ENCODE data around the gene TWIST1. TPM values are rescaled to one million over a fixed set of nuclear protein-coding genes. Genes with fewer than 3 reads are reported as not detected.

Gene TWIST1
- total RNA-seq, 1 donor from 2014 or later = 53.4 TPM

DNA sequence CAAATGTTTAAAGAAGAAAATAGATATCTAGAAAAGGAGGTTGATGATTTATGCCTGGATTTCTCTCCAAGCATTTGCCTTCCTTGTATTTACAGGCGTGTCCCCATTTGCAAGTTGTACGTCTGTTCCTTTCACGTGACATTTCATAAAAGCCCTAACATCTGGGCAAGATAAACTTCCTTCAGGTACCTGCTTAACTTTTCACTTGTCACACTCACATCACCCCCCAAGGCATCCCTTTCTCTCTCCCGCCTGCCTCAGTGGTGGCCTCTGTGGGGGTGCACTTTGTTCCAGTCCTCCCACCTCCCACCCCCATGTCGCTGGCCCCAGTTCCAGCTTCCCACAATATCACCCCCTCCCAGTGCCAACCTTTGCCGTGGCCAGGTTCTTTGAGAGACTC is 6.7 kb downstream of the TWIST1 start:
- Mint-ChIP-seq H3K27ac (ENCODE audit: unreplicated experiment) (peak overlapping the region; percentile 99), H3K9me3 (ENCODE audit: unreplicated experiment) (no peaks in the 10 kb centered on the region), H3K36me3 (ENCODE audit: unreplicated experiment) (peaks cover 5% of the 10 kb centered on the region), H3K4me1 (ENCODE audit: unreplicated experiment) (peaks cover 76% of the 10 kb centered on the region), H3K27me3 (ENCODE audit: unreplicated experiment) (no peaks in the 10 kb centered on the region), H3K4me3 (ENCODE audit: unreplicated experiment) (peak overlapping the region; percentile 80)
- no peak for DNase-seq (ENCODE audit: extremely low spot score, unreplicated experiment)
- TF ChIP-seq, protein P1, sequence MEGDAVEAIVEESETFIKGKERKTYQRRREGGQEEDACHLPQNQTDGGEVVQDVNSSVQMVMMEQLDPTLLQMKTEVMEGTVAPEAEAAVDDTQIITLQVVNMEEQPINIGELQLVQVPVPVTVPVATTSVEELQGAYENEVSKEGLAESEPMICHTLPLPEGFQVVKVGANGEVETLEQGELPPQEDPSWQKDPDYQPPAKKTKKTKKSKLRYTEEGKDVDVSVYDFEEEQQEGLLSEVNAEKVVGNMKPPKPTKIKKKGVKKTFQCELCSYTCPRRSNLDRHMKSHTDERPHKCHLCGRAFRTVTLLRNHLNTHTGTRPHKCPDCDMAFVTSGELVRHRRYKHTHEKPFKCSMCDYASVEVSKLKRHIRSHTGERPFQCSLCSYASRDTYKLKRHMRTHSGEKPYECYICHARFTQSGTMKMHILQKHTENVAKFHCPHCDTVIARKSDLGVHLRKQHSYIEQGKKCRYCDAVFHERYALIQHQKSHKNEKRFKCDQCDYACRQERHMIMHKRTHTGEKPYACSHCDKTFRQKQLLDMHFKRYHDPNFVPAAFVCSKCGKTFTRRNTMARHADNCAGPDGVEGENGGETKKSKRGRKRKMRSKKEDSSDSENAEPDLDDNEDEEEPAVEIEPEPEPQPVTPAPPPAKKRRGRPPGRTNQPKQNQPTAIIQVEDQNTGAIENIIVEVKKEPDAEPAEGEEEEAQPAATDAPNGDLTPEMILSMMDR (IDR thresholded peaks at IDR 0.05) = no peak

DNA sequence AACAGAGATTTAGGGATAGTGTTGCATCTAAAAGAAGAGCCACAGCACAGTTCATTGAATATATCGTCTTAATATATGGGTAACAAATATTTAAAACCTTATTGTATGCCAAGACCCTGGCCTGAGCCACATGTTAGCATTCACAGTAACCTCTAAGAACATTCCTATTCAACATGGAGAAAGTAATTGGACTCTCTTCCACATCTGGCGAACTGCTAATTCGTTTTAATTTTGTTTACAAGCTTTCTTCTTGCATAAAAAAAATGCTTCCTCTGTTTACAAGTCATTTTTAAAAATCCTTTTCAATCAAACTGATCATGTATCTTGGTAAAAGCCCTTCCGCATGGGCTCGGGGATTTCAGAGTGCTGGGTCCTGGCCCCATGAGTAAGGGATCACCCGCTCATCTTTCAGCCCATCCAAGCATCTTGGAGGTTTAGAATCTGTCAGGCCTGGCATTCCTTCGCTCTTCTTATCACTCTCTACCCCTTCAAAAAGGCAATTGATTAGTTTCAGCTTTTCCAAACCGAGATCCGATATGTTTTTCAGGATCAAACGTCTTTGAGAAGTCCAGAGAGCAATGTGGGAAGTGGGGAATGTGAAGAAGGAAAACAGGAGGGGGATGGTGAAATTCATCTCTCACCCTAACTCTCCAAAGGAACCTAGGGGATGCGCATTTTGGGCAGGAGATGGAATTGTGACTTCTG is 7.3 kb downstream of the TWIST1 start:
- H3K4me1 Mint-ChIP-seq (ENCODE audit: unreplicated experiment) = peaks cover 82% of the 10 kb centered on the region
- TF ChIP-seq, protein P1 (IDR thresholded peaks at IDR 0.05) = no peak
- H3K9me3 Mint-ChIP-seq (ENCODE audit: unreplicated experiment) = no peaks in the 10 kb centered on the region
- no peak for DNase-seq (ENCODE audit: extremely low spot score, unreplicated experiment)
- peak overlapping the region; percentile 99 for H3K27ac Mint-ChIP-seq (ENCODE audit: unreplicated experiment)
- no peaks in the 10 kb centered on the region for H3K27me3 Mint-ChIP-seq (ENCODE audit: unreplicated experiment)
- H3K36me3 Mint-ChIP-seq (ENCODE audit: unreplicated experiment) = peaks cover 2% of the 10 kb centered on the region
- peak overlapping the region; percentile 80 for H3K4me3 Mint-ChIP-seq (ENCODE audit: unreplicated experiment)

DNA sequence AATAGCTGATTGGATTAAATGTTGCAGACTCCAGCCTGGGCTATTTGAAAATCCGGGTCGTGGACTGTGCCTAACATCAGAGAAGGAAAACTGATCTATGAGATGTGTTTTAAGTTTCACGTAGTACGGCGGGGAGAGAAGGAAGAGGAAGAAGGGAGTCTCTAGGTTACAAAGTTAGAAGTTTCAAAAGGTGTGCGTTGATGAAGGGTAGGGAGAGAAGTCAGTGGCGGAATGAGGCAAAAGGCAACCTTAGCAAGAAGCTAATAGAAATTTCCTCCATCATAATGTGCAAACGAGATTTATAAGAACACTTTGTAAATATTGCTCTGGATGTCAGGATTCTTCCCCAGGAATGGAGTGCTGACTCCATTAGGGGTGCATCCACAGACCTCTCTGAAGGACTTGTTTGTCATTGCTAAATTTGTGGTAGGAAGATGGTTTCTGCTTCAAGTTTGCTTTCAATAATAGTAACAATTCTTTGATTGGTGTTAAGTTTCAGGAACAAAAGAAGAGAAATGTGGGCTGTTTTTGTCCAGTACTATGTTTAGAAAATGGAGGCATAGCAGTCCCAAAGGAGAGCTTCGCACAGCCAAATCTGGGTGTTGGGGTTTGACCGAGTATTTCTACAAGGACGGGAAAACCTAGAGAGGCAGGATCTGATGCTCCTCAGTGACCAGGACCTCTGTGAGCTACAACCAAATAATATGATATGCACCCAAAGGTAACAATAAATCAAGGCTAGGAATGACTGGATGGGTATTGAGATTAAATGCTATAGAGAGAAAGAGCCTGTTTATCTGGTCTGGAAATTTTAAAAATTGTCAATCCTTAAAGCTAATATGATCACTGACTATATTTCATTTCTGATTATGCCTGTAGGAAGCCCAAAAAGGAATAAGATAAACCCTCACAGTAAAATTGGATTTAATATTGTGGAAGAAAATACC is 8.2 kb downstream of the TWIST1 start:
- Mint-ChIP-seq H3K36me3 (ENCODE audit: unreplicated experiment) (peaks cover 2% of the 10 kb centered on the region), H3K27me3 (ENCODE audit: unreplicated experiment) (no peaks in the 10 kb centered on the region), H3K27ac (ENCODE audit: unreplicated experiment) (peak overlapping the region; percentile 99), H3K4me3 (ENCODE audit: unreplicated experiment) (peak overlapping the region; percentile 78), H3K4me1 (ENCODE audit: unreplicated experiment) (peaks cover 84% of the 10 kb centered on the region), H3K9me3 (ENCODE audit: unreplicated experiment) (no peaks in the 10 kb centered on the region)
- TF ChIP-seq, protein P1 (IDR thresholded peaks at IDR 0.05) = no peak
- DNase-seq (ENCODE audit: extremely low spot score, unreplicated experiment) = no peak

DNA sequence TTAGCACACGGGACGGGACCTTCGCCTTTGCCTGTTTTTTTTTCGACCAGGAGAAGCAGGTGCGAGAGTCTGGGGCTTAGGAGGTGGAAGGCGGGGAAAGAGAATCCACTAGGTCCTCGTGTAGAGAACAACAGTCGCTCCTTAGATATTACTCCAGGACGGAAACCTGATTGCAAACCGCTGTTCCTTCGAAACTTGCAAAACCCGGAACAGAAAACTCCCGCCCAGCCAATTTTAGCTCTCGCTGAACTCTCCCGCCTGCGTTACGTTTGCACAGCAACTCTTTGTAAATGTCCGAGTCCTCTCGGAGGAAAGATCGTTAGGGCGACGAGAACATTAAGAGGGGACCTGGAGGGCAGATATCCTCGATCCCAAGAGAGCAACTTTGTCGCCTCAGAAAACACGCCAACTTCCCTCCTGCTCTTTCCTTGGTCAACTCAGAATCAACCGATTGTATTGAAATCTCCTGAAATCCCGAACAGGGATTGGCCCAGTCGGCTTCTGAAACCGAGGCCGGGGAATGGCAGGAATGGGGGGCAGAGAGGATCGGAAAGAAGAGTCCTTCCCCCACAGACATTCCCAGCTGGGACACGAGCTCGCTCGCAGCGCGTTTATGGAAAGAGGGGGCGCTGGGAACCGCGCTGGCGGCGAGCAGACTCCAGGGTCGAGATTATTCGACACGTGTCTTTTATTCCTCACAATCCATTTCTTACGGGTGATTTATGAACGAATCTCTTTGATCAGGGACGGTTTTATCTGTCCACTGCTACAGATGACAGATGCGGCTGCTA is 9.9 kb downstream of the TWIST1 start:
- Mint-ChIP-seq H3K9me3 (ENCODE audit: unreplicated experiment) (no peaks in the 10 kb centered on the region), H3K36me3 (ENCODE audit: unreplicated experiment) (peaks cover 2% of the 10 kb centered on the region), H3K27ac (ENCODE audit: unreplicated experiment) (peak overlapping the region; percentile 99), H3K27me3 (ENCODE audit: unreplicated experiment) (no peaks in the 10 kb centered on the region), H3K4me3 (ENCODE audit: unreplicated experiment) (peak overlapping the region; percentile 78), H3K4me1 (ENCODE audit: unreplicated experiment) (peaks cover 70% of the 10 kb centered on the region)
- peak; percentile 86 for DNase-seq (ENCODE audit: extremely low spot score, unreplicated experiment)
- TF ChIP-seq, protein P1 (IDR thresholded peaks at IDR 0.05) = no peak

All from osteocyte (in vitro differentiated cells).